H1 (cell line): ENCODE measurements around the gene ASZ1. TPM values are rescaled to one million over a fixed set of nuclear protein-coding genes. Genes with fewer than 3 reads are reported as not detected.
A peak's percentile ranks its signal among the peaks of the same experiment; 100 is the strongest.

Source experiments
- CTCF ChIA-PET: fragments of 300-600 bp; sonication (Branson Sonifier 250); formaldehyde crosslinking; loops from one replicate; lab custom pipeline; 2021; ENCODE audit not compliant: partially characterized antibody; lab: Charles Lee
- POLR2A ChIA-PET: fragments of 300-600 bp; sonication (Branson Sonifier 250); formaldehyde crosslinking; loops from one replicate; lab custom pipeline; 2021; ENCODE audit warnings: inconsistent platforms; ENCODE audit not compliant: partially characterized antibody; lab: Charles Lee
- DNase-seq, 2 experiments: peaks; one replicate each; pipeline versions ENCODE4 v3.0.0 to v3.0.0-alpha.2; 2010 to 2022; ENCODE audit warnings: low spot score in 2 of 2, low read depth in 1 of 2, mixed read lengths in 1 of 2
- FAIRE-seq: peaks from 2 replicates; lab custom pipeline; 2011; peaks lifted over from hg19 to GRCh38; lab: Jason Lieb, UNC
- H2AFZ ChIP-seq: 2 replicates; pipeline ENCODE4 v1.8.1; 2012; ENCODE audit warnings: low read length, inconsistent platforms
- H2AK5ac ChIP-seq: 2 replicates; pipeline ENCODE4 v1.6.1; 2013; ENCODE audit warnings: low read depth, low read length
- H2BK120ac ChIP-seq: replicated peaks from 2 replicates; pipeline ENCODE3; 2013; ENCODE audit warnings: low read depth, low read length, inconsistent platforms
- H2BK12ac ChIP-seq: 2 replicates; pipeline ENCODE4 v1.6.1; 2013; ENCODE audit warnings: low read depth, low read length
- H2BK15ac ChIP-seq: 2 replicates; pipeline ENCODE4 v1.6.1; 2013; ENCODE audit warnings: low read length
- H2BK20ac ChIP-seq: 2 replicates; pipeline ENCODE4 v1.6.1; 2013; ENCODE audit warnings: low read length
- H2BK5ac ChIP-seq: 2 replicates; pipeline ENCODE4 v1.6.1; 2013; ENCODE audit warnings: low read depth, low read length
- H3K14ac ChIP-seq: 2 replicates; pipeline ENCODE4 v1.6.1; 2013; ENCODE audit warnings: inconsistent platforms; ENCODE audit not compliant: insufficient read length
- H3K18ac ChIP-seq: 2 replicates; pipeline ENCODE4 v1.6.1; 2013; ENCODE audit warnings: low read length; ENCODE audit errors: extremely low read depth
- H3K23ac ChIP-seq: 2 replicates; pipeline ENCODE4 v1.6.1; 2013; ENCODE audit warnings: inconsistent platforms; ENCODE audit not compliant: insufficient read length
- H3K23me2 ChIP-seq: 2 replicates; pipeline ENCODE4 v1.6.1; 2013; ENCODE audit warnings: low read depth, low read length
- H3K27ac ChIP-seq: 2 replicates; pipeline ENCODE4 v1.6.1; 2011; ENCODE audit warnings: low read depth, low read length, inconsistent platforms
- H3K27me3 ChIP-seq, 4 experiments: replicated peaks in 1 of 4; 1 replicate in 1 of 4; 2 replicates in 3 of 4; pipeline versions ENCODE4 v1.6.1 to v1.8.1; 2011 to 2013; ENCODE audit warnings: low read length in 3 of 4, mild to moderate bottlenecking in 3 of 4, inconsistent platforms in 2 of 4, mixed read lengths in 2 of 4, moderate library complexity in 1 of 4; ENCODE audit not compliant: control insufficient read depth in 3 of 4, insufficient read depth in 3 of 4; ENCODE audit errors: extremely low read depth in 1 of 4
- H3K36me3 ChIP-seq, 4 experiments: 2 replicates each; pipeline versions ENCODE4 v1.6.1 to v1.8.1; 2011 to 2013; ENCODE audit warnings: mild to moderate bottlenecking in 4 of 4, low read length in 3 of 4, moderate library complexity in 2 of 4, control low read depth in 1 of 4, inconsistent platforms in 1 of 4; ENCODE audit not compliant: insufficient read depth in 4 of 4, control insufficient read depth in 2 of 4
- H3K4ac ChIP-seq: replicated peaks from 2 replicates; pipeline ENCODE3; 2013; ENCODE audit warnings: low read length, low read depth, mixed read lengths, inconsistent platforms; ENCODE audit not compliant: insufficient read length
- H3K4me1 ChIP-seq, 4 experiments: replicated peaks in 1 of 4; 1 replicate in 1 of 4; 2 replicates in 3 of 4; pipeline versions ENCODE4 v1.6.1 to v1.8.1; 2011 to 2013; ENCODE audit warnings: low read length in 3 of 4, inconsistent platforms in 2 of 4, mixed read lengths in 1 of 4; ENCODE audit not compliant: insufficient read depth in 4 of 4, control insufficient read depth in 3 of 4
- H3K4me2 ChIP-seq, 2 experiments: 2 replicates each; pipeline versions ENCODE4 v1.6.1 to v1.8.1; 2011 to 2013; ENCODE audit warnings: low read depth in 2 of 2, low read length in 2 of 2, control low read depth in 1 of 2, inconsistent platforms in 1 of 2, mild to moderate bottlenecking in 1 of 2; ENCODE audit not compliant: insufficient read depth in 1 of 2
- H3K4me3 ChIP-seq, 4 experiments: fragments of 200-600, 300-600 bp in 1 of 4; sonication (generic), shearing (Covaris generic), sonication (Bioruptor Twin) in 1 of 4; 2 replicates each; pipeline versions ENCODE4 v1.5.1 to v1.8.1; 2011 to 2016; ENCODE audit warnings: low read length in 4 of 4, low read depth in 3 of 4, control low read depth in 2 of 4, inconsistent platforms in 2 of 4, mild to moderate bottlenecking in 2 of 4, mixed read lengths in 1 of 4, moderate library complexity in 1 of 4; ENCODE audit not compliant: insufficient read depth in 2 of 4; ENCODE audit errors: extremely low read depth in 1 of 4
- H3K56ac ChIP-seq: replicated peaks from 2 replicates; pipeline ENCODE3; 2013; ENCODE audit warnings: low read depth, mild to moderate bottlenecking, mixed read lengths, low read length, inconsistent platforms; ENCODE audit not compliant: insufficient read length
- H3K79me1 ChIP-seq: 2 replicates; pipeline ENCODE4 v1.6.1; 2013; ENCODE audit warnings: low read depth, low read length, control low read depth
- H3K79me2 ChIP-seq, 2 experiments: 2 replicates each; pipeline versions ENCODE4 v1.6.1 to v1.8.1; 2012 to 2013; ENCODE audit warnings: low read length in 2 of 2, mild to moderate bottlenecking in 2 of 2, inconsistent platforms in 1 of 2; ENCODE audit not compliant: insufficient read depth in 2 of 2, control insufficient read depth in 1 of 2
- H3K9ac ChIP-seq, 4 experiments: replicated peaks in 1 of 4; 1 replicate in 1 of 4; 2 replicates in 3 of 4; pipeline versions ENCODE4 v1.6.1 to v1.8.1; 2011 to 2013; ENCODE audit warnings: low read depth in 3 of 4, low read length in 3 of 4, control low read depth in 2 of 4, mild to moderate bottlenecking in 2 of 4, moderate library complexity in 2 of 4, inconsistent platforms in 1 of 4; ENCODE audit errors: extremely low read depth in 1 of 4
- H3K9me3 ChIP-seq, 2 experiments: 2 replicates each; pipeline versions ENCODE4 v1.6.1 to v1.8.1; 2012 to 2013; ENCODE audit warnings: mild to moderate bottlenecking in 2 of 2, moderate library complexity in 2 of 2, control low read depth in 1 of 2, inconsistent platforms in 1 of 2, low read depth in 1 of 2, low read length in 1 of 2, mixed read lengths in 1 of 2; ENCODE audit not compliant: insufficient read depth in 2 of 2
- H4K20me1 ChIP-seq, 2 experiments: replicated peaks in 1 of 2; 2 replicates each; pipeline versions ENCODE3 to v1.8.1; 2011 to 2013; ENCODE audit warnings: inconsistent platforms in 2 of 2, low read length in 2 of 2, mild to moderate bottlenecking in 1 of 2; ENCODE audit not compliant: insufficient read depth in 2 of 2, control insufficient read depth in 1 of 2
- H4K5ac ChIP-seq: 2 replicates; pipeline ENCODE4 v1.6.1; 2013; ENCODE audit warnings: low read length, low read depth, mixed read lengths, inconsistent platforms; ENCODE audit not compliant: insufficient read length
- H4K8ac ChIP-seq: 2 replicates; pipeline ENCODE4 v1.8.0; 2013; ENCODE audit warnings: mild to moderate bottlenecking, moderate library complexity, low read length, inconsistent platforms; ENCODE audit not compliant: insufficient read depth; ENCODE audit errors: extremely low read depth
- H4K91ac ChIP-seq: replicated peaks from 2 replicates; pipeline ENCODE3; 2013; ENCODE audit warnings: low read length, mixed read lengths, inconsistent platforms; ENCODE audit not compliant: insufficient read length
- CHD2 ChIP-seq: IDR thresholded peaks from 2 replicates; pipeline ENCODE4 v1.6.1; 2012; ENCODE audit warnings: low read length, improper control_type of control experiment
- JUND ChIP-seq: IDR thresholded peaks from 2 replicates; pipeline ENCODE4 v1.6.1; 2011; ENCODE audit warnings: mild to moderate bottlenecking, improper control_type of control experiment, low read length
- RAD21 ChIP-seq, 2 experiments: IDR thresholded peaks in 1 of 2; conservative IDR thresholded peaks in 1 of 2; 2 replicates each; pipeline ENCODE4 v1.6.1; 2011; ENCODE audit warnings: low read depth in 2 of 2, low read length in 2 of 2, improper control_type of control experiment in 1 of 2, inconsistent platforms in 1 of 2, mild to moderate bottlenecking in 1 of 2, moderate library complexity in 1 of 2
- SUZ12 ChIP-seq: fragments of 200-600 bp; sonication (generic); IDR thresholded peaks from 2 replicates; pipeline ENCODE4 v1.6.1; 2012; ENCODE audit warnings: mild to moderate bottlenecking, inconsistent platforms, low read length, moderate library complexity, mixed read lengths
- WGBS, 2 experiments: shearing (Covaris generic) in 1 of 2; methylation state at CpG; one replicate each; pipeline versions ENCODE4 v1.1.6 to v1.1.7; 2013 to 2015; ENCODE audit warnings: low lambda C conversion rate in 2 of 2, mixed read lengths in 2 of 2, inconsistent platforms in 1 of 2, low coverage in 1 of 2, missing lambda C conversion rate in 1 of 2; ENCODE audit not compliant: insufficient replicate concordance in 2 of 2, insufficient coverage in 1 of 2, insufficient read length in 1 of 2; ENCODE audit errors: extremely low coverage in 1 of 2, missing lambda C conversion rate in 1 of 2; 5-methylcytosine and 5-hydroxymethylcytosine counted together
- polyA plus RNA-seq, 7 experiments: library from polyadenylated mRNA; depleted of rRNA in 3 of 7; stranded (reverse) in 5 of 7; unstranded in 2 of 7; fragments of >200 nt in 5 of 7; fragments of 200-250 nt in 2 of 7; gene quantifications; 1 replicate in 5 of 7; 2 replicates in 1 of 7; 4 replicates in 1 of 7; pipeline versions ENCODE4 v1.2.1 to v1.2.3, GENCODE V29; 2011 to 2013; ENCODE audit warnings: missing spikeins in 2 of 7, mixed read lengths in 2 of 7
- total RNA-seq: library from RNA; stranded (reverse); fragmentation: NEBNext Ultra II Directional; extraction: Animal tissue kit (Norgen Biotek cat#: 25700); gene quantifications from 2 replicates; pipeline ENCODE4 v1.2.1, GENCODE V29; 2021
- TF ChIP-seq, protein P1 (sequence below), 3 experiments: IDR thresholded peaks; 1 replicate in 2 of 3; 2 replicates in 1 of 3; pipeline versions ENCODE4 v1.5.1 to v1.6.1; 2011; ENCODE audit warnings: low read length in 3 of 3, mild to moderate bottlenecking in 3 of 3, inconsistent platforms in 2 of 3, low read depth in 1 of 3, moderate library complexity in 1 of 3; ENCODE audit not compliant: insufficient read depth in 1 of 3; ENCODE audit errors: control extremely low read depth in 1 of 3
- TF ChIP-seq, protein P2 (sequence below): IDR thresholded peaks from 2 replicates; pipeline ENCODE4 v1.6.1; 2011; ENCODE audit warnings: low read length, improper control_type of control experiment

The ASZ1 gene
- total and polyA plus RNA-seq, 2 of the 8 experiments (the other 6 are each of a cell fraction or from before 2014, with no cell fraction given): not detected

DNA sequence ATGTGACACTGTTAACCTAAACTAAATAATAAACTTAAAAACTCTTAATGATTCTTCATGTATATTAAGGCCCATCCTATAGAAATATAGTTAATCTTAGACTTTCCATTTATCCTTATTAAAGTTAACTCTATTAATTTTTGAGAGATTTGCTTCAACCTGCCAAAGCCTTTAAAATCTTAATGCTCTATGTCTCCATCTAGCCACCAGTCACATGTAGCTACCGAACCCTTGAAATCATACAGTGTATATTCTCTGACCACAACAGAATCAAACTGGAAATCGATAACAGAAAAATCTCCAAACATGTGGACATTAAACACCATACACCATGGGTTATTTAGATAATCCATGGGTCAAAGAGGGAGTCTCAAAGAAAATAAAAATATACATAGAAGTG is 51.9 kb downstream of the ASZ1 start:
- Histone ChIP-seq H2BK15ac (no peak overlapping the region), H3K4me1 (no peaks in the 10 kb centered on the region), H2BK5ac (no peak overlapping the region), H2BK12ac (no peak overlapping the region), H3K56ac (no peak overlapping the region), H3K4ac (no peak overlapping the region), H3K79me2 (no peaks in the 10 kb centered on the region), H4K5ac (no peak overlapping the region), H3K23me2 (no peaks in the 10 kb centered on the region), H3K23ac (no peak overlapping the region), H2BK20ac (no peak overlapping the region), H3K79me1 (no peaks in the 10 kb centered on the region), H3K9ac (no peak overlapping the region), H3K18ac (no peak overlapping the region), H4K91ac (no peak overlapping the region), H3K27me3 (no peaks in the 10 kb centered on the region), H3K14ac (no peak overlapping the region), H3K27ac (no peak overlapping the region), H4K8ac (no peak overlapping the region), H3K4me2 (no peak overlapping the region), H2BK120ac (no peak overlapping the region), H3K9me3 (no peaks in the 10 kb centered on the region), H3K4me3 (no peak overlapping the region), H2AK5ac (no peak overlapping the region), H2AFZ (no peak overlapping the region), H4K20me1 (no peaks in the 10 kb centered on the region), H3K36me3 (no peaks in the 10 kb centered on the region)
- 88% methylated on average over 2 of the region's 2 CpGs; no CpG with 5 or more reads in 1 of the 2 experiments for WGBS, 2 experiments
- TF ChIP-seq, protein P1, sequence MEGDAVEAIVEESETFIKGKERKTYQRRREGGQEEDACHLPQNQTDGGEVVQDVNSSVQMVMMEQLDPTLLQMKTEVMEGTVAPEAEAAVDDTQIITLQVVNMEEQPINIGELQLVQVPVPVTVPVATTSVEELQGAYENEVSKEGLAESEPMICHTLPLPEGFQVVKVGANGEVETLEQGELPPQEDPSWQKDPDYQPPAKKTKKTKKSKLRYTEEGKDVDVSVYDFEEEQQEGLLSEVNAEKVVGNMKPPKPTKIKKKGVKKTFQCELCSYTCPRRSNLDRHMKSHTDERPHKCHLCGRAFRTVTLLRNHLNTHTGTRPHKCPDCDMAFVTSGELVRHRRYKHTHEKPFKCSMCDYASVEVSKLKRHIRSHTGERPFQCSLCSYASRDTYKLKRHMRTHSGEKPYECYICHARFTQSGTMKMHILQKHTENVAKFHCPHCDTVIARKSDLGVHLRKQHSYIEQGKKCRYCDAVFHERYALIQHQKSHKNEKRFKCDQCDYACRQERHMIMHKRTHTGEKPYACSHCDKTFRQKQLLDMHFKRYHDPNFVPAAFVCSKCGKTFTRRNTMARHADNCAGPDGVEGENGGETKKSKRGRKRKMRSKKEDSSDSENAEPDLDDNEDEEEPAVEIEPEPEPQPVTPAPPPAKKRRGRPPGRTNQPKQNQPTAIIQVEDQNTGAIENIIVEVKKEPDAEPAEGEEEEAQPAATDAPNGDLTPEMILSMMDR (IDR thresholded peaks at IDR 0.05; ENCODE audit: control extremely low read depth in 1 of 3, insufficient read depth in 1 of 3, low read depth in 1 of 3, low read length in 3 of 3): peak in 1 of 3 experiments; percentile 6; a peak in 1 of 4 replicates
- no peak for TF ChIP-seq JUND
- TF ChIP-seq CHD2: no peak
- no peak for TF ChIP-seq SUZ12
- TF ChIP-seq RAD21 (IDR thresholded peaks at IDR 0.05 in 1 of 2, conservative IDR thresholded peaks at IDR 0.05 in 1 of 2; ENCODE audit: low read depth in 2 of 2, low read length in 2 of 2): peak in 1 of 2 experiments; percentile 25; a peak in 1 of 4 replicates
- TF ChIP-seq, protein P2, sequence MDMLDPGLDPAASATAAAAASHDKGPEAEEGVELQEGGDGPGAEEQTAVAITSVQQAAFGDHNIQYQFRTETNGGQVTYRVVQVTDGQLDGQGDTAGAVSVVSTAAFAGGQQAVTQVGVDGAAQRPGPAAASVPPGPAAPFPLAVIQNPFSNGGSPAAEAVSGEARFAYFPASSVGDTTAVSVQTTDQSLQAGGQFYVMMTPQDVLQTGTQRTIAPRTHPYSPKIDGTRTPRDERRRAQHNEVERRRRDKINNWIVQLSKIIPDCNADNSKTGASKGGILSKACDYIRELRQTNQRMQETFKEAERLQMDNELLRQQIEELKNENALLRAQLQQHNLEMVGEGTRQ: no peak
- CTCF ChIA-PET: interaction anchor here (0.8 to 5.5 kb wide), 3 partner anchors 59 to 162 kb away, joined by 3 to 18 read pairs (median 3); no protein-coding TSS in a partner anchor
- FAIRE-seq (peak; percentile 32), DNase-seq (no peak)
- POLR2A ChIA-PET: no interaction called here
